HG03439 (cell line): ENCODE results near the gene MLF2.
"Not testable (repeated sequence)": the region's sequence is repeated elsewhere in the genome, so short reads cannot be mapped to it uniquely, and the experiment has no call there.

ENCODE experiments used
- ATAC-seq: cut with Tn5 transposase; IDR thresholded peaks from one replicate; pipeline ENCODE4 v1.9.1; 2021; ENCODE audit warnings: mild to moderate bottlenecking, moderate library complexity; ENCODE audit not compliant: unreplicated experiment

The MLF2 gene

GRCh38 chr12:6735448-6736191 lies 17.3 kb downstream of the MLF2 start:
- no peak for ATAC-seq

- no peak for ATAC-seq
These were observed 18.2 kb downstream of the MLF2 start for GRCh38 chr12:6734506-6735387.

DNA sequence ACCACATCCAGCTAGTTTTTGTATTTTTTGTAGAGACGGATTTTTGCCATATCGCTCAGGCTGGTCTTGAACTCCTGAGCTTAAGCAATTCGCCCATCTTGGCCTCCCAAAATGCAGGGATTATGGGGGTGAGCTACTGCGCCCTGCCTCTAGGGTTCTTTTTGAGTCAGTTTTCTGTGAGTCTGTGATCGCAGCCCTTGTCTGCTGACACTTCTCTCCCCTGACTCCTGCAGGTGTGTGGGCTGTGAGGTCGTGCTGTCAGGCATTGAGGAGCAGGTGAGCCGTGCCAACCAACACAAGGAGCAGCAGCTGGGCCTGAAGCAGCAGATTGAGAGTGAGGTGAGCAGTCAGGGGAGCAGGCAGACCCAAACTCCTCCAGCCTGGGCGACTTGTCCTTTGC lies 22.8 kb downstream of the MLF2 start:
- no peak for ATAC-seq

DNA sequence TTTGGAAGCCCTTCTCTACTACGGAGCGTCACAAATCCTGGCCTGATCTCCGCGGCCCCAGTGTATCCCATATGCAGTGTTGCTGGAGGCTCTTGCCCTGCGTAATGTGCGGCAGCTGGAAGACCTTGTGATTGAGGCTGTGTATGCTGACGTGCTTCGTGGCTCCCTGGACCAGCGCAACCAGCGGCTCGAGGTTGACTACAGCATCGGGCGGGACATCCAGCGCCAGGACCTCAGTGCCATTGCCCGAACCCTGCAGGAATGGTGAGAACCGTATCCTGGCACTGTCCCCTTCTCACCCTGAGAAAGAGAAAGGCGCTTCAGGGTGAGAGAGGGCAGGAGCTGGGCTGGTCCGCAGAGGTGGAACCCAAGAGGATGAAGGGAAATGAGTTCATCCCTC lies 23.8 kb downstream of the MLF2 start:
- no peak for ATAC-seq

GRCh38 chr12:6725350-6725749 lies 27.6 kb downstream of the MLF2 start:
- no peak for ATAC-seq

- peak; percentile 17 for ATAC-seq
These were observed 28.5 kb downstream of the MLF2 start for GRCh38 chr12:6724409-6724797.

- peak; percentile 93 for ATAC-seq
These were observed 29.1 kb downstream of the MLF2 start, which contains the start of gene COPS7A for GRCh38 chr12:6723607-6724408. Gene COPS7A (plus strand): TSS chr12:6724046. CDS start chr12:6724657, 611 bp downstream.

DNA sequence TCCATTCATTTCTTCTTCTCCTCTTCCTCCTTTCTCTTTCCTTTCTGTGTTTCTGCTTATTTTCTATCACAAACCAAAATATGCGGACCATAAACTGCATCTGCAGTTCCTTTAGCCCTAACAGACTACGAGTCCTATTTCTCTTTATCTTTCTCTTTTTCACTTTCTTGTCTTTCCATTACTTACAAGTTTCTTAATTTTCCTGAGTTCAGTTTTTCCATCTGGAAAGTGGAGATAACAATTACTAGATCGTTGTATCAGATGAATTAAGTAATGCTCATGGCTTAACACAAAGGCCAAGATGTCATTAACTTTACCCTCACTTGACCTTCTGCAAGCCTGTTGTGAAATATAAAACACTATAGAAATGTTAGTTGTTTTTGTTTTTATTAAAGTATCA lies 30.1 kb downstream of the MLF2 start:
- ATAC-seq, result no peak

- ATAC-seq, result no peak
These were observed 36.0 kb downstream of the MLF2 start for GRCh38 chr12:6716874-6717437.

DNA sequence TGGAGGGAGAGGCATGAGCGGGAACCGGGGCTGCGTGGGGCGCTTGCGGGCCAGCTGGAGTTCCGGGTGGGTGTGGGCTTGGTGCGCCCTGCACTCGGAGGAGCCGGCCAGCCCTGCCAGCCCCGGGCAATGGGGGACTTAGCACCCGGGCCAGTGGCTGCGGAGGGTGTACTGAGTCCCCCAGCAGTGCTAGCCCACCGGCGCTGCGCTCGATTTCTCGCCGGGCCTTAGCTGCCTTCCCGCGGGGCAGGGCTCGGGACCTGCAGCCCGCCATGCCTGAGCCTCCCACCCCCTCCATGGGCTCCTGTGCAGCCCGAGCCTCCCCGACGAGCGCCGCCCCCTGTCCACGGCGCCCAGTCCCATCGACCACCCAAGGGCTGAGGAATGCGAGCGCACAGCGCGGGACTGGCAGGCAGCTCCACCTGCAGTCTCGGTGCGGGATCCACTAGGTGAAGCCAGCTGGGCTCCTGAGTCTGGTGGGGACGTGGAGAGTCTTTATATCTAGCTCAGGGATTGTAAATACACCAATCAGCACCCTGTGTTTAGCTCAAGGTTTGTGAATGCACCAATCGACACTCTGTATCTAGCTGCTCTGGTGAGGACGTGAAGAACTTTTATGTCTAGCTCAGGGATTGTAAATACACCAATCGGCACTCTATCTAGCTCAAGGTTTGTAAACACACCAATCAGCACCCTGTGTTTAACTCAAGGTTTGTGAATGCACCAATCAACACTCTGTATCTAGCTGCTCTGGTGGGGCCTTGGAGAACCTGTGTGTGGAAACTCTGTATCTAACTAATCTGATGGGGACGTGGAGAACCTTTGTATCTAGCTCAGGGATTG lies 36.7 kb downstream of the MLF2 start:
- ATAC-seq, result not testable (repeated sequence)

- ATAC-seq, result no peak
These were observed 44.0 kb downstream of the MLF2 start for GRCh38 chr12:6708960-6709394.

- not testable (repeated sequence) for ATAC-seq
These were observed 44.6 kb downstream of the MLF2 start for GRCh38 chr12:6708351-6708750.

GRCh38 chr12:6703631-6704030 lies 49.3 kb downstream of the MLF2 start:
- ATAC-seq, result no peak

- ATAC-seq, result no peak
These were observed 51.7 kb downstream of the MLF2 start for GRCh38 chr12:6701078-6701768.

DNA sequence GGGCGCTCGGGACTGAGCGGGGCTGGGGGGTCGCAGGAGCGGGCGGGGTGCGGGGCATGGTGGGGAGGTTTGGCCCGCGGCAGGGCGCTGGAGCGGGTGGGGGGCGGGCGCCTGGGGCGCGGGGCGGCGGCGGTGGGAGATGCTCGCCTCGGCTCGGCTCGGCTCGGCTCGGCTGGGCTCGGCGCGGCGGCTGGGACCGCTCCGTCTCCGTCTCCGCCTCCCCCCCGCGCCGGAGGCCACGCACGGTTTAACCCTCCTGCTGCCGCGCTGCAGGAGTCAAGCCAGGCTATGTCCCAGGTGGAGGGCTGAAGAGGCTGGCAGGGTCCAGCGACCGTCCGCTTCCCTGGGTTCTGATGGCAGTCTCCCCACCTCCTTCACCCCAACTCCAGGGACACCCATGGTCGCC lies 52.3 kb downstream of the MLF2 start, which contains the start of gene PIANP:
Gene PIANP (minus strand): TSS at position 170 of the 406 bp plus-strand sequence. CDS start 2,754 bp downstream, outside the sequence.
- no peak for ATAC-seq

- no peak for ATAC-seq
These were observed 52.8 kb downstream of the MLF2 start for GRCh38 chr12:6699989-6700645.

- no peak for ATAC-seq
These were observed 53.5 kb downstream of the MLF2 start for GRCh38 chr12:6699259-6699988.
